Right atrium auricular region (tissue), 2 donors: ENCODE measurements around the gene RPL7A. TPM values are rescaled to one million over a fixed set of nuclear protein-coding genes. Genes with fewer than 3 reads are reported as not detected.
"Not testable (repeated sequence)": the region's sequence is repeated elsewhere in the genome, so short reads cannot be mapped to it uniquely, and the experiment has no call there.

Experiments used
- DNase-seq: peaks from one replicate; pipeline ENCODE4 v3.0.0-alpha.2; 2019; ENCODE audit warnings: low spot score
- H3K27ac ChIP-seq, 2 donors: fragments of 200-600 bp; sonication (generic); 1 replicate in 1 of 2; 2 replicates in 1 of 2; pipeline ENCODE4 v1.5.1; 2016 to 2019
- H3K27me3 ChIP-seq, 2 donors: fragments of 200-600 bp; sonication (generic); one replicate each; pipeline versions ENCODE4 v1.5.1 to v1.6.0; 2017 to 2019
- H3K36me3 ChIP-seq: fragments of 200-600 bp; sonication (generic); one replicate; pipeline ENCODE4 v1.5.1; 2016
- H3K4me1 ChIP-seq, 2 donors: fragments of 200-600 bp; sonication (generic); one replicate each; pipeline versions ENCODE4 v1.5.1 to v1.6.0; 2017 to 2019
- H3K4me3 ChIP-seq, 2 donors: fragments of 200-600 bp; sonication (generic); 1 replicate in 1 of 2; 2 replicates in 1 of 2; pipeline ENCODE4 v1.5.1; 2017 to 2019; ENCODE audit warnings: mild to moderate bottlenecking in 1 of 2, moderate library complexity in 1 of 2
- H3K9me3 ChIP-seq, 2 donors: fragments of 200-600 bp; sonication (generic); one replicate each; pipeline ENCODE4 v1.5.1; 2019
- total RNA-seq, 2 donors: library from RNA; depleted of rRNA; stranded (reverse); fragments of >200 nt; gene quantifications; one replicate each; pipeline ENCODE4 v1.1.0, GENCODE V29; 2016
- TF ChIP-seq, protein P1 (sequence below), 2 donors: fragments of 200-600 bp; sonication (generic); IDR thresholded peaks; one replicate each; pipeline ENCODE4 v1.5.1; 2019; ENCODE audit warnings: antibody characterized with exemption in 2 of 2

Gene RPL7A
- total RNA-seq, 2 donors from 2014 or later: 739 to 1,208 TPM

DNA sequence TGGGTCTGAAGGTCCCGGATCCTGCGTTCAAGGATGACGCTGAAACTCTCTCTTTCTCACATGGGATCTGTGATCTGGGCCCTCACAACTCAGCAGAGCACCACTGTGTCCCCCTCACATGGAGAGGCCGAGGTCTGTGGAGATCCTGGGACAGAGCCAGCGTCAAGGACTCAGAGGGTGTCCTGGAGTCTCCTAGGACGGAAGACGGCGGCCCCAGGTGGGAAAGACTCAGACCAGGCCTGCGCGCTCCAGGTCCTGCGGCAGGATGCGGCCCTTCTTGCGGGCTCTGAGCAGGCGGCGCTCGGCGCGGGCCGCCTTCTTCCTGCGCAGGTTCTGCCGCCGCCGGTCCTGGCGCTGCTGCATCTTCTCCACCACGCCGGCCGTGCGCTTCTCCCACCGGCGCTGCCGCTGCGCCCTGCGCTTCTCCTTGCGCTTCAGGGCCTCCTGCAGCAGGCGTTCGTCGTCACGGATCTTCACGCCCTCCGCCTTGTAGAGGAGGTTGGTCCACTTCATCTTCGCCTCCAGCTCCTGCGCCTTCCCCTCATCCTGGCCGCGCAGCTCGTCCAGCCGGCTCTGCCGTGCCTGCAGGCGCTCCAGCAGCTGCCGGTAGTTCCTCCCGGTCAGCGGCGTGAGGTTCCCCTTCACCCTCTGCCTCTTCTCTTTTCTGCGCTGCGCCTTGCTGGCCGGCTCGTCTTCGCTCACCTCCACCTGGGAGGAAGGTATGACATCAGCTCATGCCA is 16.2 kb upstream of the RPL7A start:
- Histone ChIP-seq H3K4me3 (no peak overlapping the region), H3K4me1 (peaks cover 0 to 29% of the 10 kb centered on the region in 2 donors), H3K36me3 (peaks cover 44% of the 10 kb centered on the region), H3K27me3 (no peaks in the 10 kb centered on the region), H3K9me3 (no peaks in the 10 kb centered on the region), H3K27ac (no peak overlapping the region)
- TF ChIP-seq, protein P1, sequence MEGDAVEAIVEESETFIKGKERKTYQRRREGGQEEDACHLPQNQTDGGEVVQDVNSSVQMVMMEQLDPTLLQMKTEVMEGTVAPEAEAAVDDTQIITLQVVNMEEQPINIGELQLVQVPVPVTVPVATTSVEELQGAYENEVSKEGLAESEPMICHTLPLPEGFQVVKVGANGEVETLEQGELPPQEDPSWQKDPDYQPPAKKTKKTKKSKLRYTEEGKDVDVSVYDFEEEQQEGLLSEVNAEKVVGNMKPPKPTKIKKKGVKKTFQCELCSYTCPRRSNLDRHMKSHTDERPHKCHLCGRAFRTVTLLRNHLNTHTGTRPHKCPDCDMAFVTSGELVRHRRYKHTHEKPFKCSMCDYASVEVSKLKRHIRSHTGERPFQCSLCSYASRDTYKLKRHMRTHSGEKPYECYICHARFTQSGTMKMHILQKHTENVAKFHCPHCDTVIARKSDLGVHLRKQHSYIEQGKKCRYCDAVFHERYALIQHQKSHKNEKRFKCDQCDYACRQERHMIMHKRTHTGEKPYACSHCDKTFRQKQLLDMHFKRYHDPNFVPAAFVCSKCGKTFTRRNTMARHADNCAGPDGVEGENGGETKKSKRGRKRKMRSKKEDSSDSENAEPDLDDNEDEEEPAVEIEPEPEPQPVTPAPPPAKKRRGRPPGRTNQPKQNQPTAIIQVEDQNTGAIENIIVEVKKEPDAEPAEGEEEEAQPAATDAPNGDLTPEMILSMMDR (IDR thresholded peaks at IDR 0.05): no peak
- DNase-seq: no peak

GRCh38 chr9:133332381-133332730 is 15.7 kb upstream of the RPL7A start:
- Histone ChIP-seq H3K27ac (no peak overlapping the region), H3K4me1 (peaks cover 0 to 32% of the 10 kb centered on the region in 2 donors), H3K9me3 (no peaks in the 10 kb centered on the region), H3K27me3 (no peaks in the 10 kb centered on the region), H3K4me3 (no peak overlapping the region), H3K36me3 (peaks cover 44% of the 10 kb centered on the region)
- TF ChIP-seq, protein P1 (IDR thresholded peaks at IDR 0.05): no peak
- no peak for DNase-seq

DNA sequence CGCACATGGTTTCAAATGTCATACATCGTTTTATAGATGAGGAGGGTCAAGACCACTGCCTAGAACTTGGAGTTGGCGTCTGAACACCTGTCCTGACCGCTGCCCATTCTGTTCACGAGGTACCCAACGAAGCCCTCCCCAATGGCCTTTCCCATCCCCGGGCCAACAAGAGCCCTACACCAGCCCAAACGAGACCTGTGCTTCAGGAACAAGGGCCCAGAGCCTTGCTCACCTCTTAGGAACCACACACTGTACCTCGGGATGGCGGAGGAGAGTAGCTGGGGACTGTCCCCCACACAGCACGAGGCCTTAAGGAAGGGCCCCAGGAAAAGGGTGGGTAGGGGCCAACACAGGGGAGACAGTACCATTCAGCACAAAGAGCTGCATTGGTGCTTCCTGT is 15.0 kb upstream of the RPL7A start:
- TF ChIP-seq, protein P1 (IDR thresholded peaks at IDR 0.05): no peak
- no peaks in the 10 kb centered on the region for H3K27me3 ChIP-seq
- H3K27ac ChIP-seq: no peak overlapping the region
- no peak for DNase-seq
- peaks cover 0 to 32% of the 10 kb centered on the region in 2 donors for H3K4me1 ChIP-seq
- H3K9me3 ChIP-seq: no peaks in the 10 kb centered on the region
- no peak overlapping the region for H3K4me3 ChIP-seq
- peaks cover 44% of the 10 kb centered on the region for H3K36me3 ChIP-seq

- DNase-seq: no peak
- Histone ChIP-seq H3K4me1 (peaks cover 0 to 32% of the 10 kb centered on the region in 2 donors), H3K27ac (no peak overlapping the region), H3K27me3 (no peaks in the 10 kb centered on the region), H3K9me3 (no peaks in the 10 kb centered on the region), H3K4me3 (no peak overlapping the region), H3K36me3 (peaks cover 44% of the 10 kb centered on the region)
- TF ChIP-seq, protein P1 (IDR thresholded peaks at IDR 0.05): no peak
Measured at GRCh38 chr9:133333566-133333965, 14.5 kb upstream of the RPL7A start.

- peaks cover 0 to 32% of the 10 kb centered on the region in 2 donors for H3K4me1 ChIP-seq
- TF ChIP-seq, protein P1 (IDR thresholded peaks at IDR 0.05): no peak
- DNase-seq: no peak
- no peak overlapping the region for H3K27ac ChIP-seq
- H3K27me3 ChIP-seq: no peaks in the 10 kb centered on the region
- no peaks in the 10 kb centered on the region for H3K9me3 ChIP-seq
- peaks cover 44% of the 10 kb centered on the region for H3K36me3 ChIP-seq
- H3K4me3 ChIP-seq: no peak overlapping the region
Measured at GRCh38 chr9:133334161-133334560, 13.9 kb upstream of the RPL7A start.

DNA sequence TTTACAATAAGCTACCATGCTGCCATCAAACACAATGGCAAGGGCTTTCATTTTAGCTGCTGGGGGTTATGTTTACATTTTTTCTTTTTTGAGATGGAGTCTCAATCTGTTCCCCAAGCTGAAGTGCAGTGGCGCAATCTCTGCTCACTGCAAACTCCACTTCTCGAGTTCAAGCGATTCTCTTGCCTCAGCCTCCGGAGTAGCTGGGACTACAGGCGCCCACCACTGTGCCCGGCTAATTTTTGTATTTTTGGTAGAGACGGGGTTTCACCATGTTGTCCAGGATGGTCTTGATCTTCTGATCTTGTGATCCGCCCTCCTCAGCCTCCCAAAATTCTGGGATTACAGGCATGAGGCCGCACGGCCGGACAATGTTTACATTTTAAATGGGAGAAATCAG is 13.1 kb upstream of the RPL7A start:
- H3K36me3 ChIP-seq: peaks cover 44% of the 10 kb centered on the region
- not testable (repeated sequence) for H3K27ac ChIP-seq, DNase-seq

More for the DNA sequence above, 13.1 kb upstream of the RPL7A start:
- H3K9me3 ChIP-seq, H3K27me3 ChIP-seq: not testable (repeated sequence)
- Histone ChIP-seq H3K4me3 (peak overlapping the region; percentile 80 to 85), H3K4me1 (peaks cover 0 to 36% of the 10 kb centered on the region in 2 donors)
